ENCODE results near the gene ZNF236.

DNA sequence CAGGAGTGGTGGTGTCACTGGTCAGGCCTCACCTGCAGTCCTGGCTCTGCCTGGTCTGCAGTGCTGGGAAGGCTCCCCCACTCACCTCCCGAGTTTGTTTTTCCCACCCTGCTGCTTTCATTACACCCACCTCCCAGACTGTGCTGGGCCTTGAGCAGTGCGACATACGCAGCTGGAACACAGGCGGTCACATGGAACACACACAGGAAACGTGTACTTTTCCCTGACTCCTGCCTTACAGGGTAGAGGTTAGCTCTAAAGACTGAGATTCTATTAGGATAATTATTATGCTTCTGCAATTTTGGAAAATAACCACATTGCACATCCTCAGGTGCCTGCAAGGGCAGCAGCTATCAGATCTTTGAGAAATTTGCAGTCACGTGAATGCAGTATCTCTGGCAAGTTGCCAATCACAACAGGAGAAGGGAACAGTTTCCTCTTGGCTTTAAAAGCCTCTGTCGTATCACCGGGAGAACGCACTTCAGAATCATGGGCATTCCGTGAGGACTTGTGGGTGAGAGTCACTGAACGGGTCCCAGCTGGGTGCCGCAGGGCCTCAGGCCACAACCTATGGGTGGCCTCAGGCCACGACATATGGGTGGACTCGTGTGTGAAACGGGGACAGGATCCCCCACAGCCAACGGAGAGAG, 136.5 kb downstream of the ZNF236 start:
- no peak for TF ChIP-seq CTCF (conservative IDR thresholded peaks at IDR 0.05)
- no peak for TF ChIP-seq ZFX (IDR thresholded peaks at IDR 0.05)
